Right lobe of liver (tissue), 4 donors: ENCODE measurements around the gene NR1D1.

ENCODE experiments used
- CTCF ChIP-seq, 4 donors: fragments of 200-600 bp in 3 of 4; fragments of 450-650 bp in 1 of 4; IDR thresholded peaks; one replicate each; pipeline versions ENCODE4 v1.5.1 to v1.8.0; 2016 to 2022; ENCODE audit warnings: antibody characterized with exemption in 4 of 4, mild to moderate bottlenecking in 2 of 4
- POLR2A ChIP-seq: fragments of 450-650 bp; IDR thresholded peaks from one replicate; pipeline ENCODE4 v1.6.1; 2017; ENCODE audit warnings: antibody characterized with exemption, mild to moderate bottlenecking
- donor health status: DM: no; HTN: no; CAD: no.
- donor health status: DM: no; HTN: no; CAD: no.
- donor health status: DM: no; HTN: yes; CAD: no.

GRCh38 chr17:40145476-40145875, 45.1 kb upstream of the NR1D1 start:
- TF ChIP-seq CTCF (IDR thresholded peaks at IDR 0.05) (no peak), POLR2A (no peak)
